ENCODE results near the gene SOX3.

The SOX3 gene

GRCh38 chrX:140504371-140505324 is at the start of gene SOX3:
TSS of gene SOX3 (minus strand) at chrX:140505069. CDS start at chrX:140505060, 9 bp downstream.
- no peak for DNase-seq (ENCODE audit: low spot score)

- DNase-seq (ENCODE audit: low spot score) = no peak
Measured at GRCh38 chrX:140548985-140549384, 44.1 kb upstream of the SOX3 start.

- DNase-seq (ENCODE audit: low spot score) = peak; percentile 25
Measured at GRCh38 chrX:140526171-140526570, 21.3 kb upstream of the SOX3 start.

GRCh38 chrX:140525448-140525847 is 20.6 kb upstream of the SOX3 start:
- peak; percentile 53 for DNase-seq (ENCODE audit: low spot score)

GRCh38 chrX:140524556-140524955 is 19.7 kb upstream of the SOX3 start:
- peak; percentile 62 for DNase-seq (ENCODE audit: low spot score)

GRCh38 chrX:140521393-140521792 is 16.5 kb upstream of the SOX3 start:
- no peak for DNase-seq (ENCODE audit: low spot score)

- no peak for DNase-seq (ENCODE audit: low spot score)
Measured at GRCh38 chrX:140514554-140514953, 9.7 kb upstream of the SOX3 start.

GRCh38 chrX:140510895-140511295 is 6.0 kb upstream of the SOX3 start:
- DNase-seq (ENCODE audit: low spot score) = no peak

GRCh38 chrX:140510306-140510676 is 5.4 kb upstream of the SOX3 start:
- DNase-seq (ENCODE audit: low spot score) = no peak

- no peak for DNase-seq (ENCODE audit: low spot score)
Measured at GRCh38 chrX:140509468-140510305, 4.8 kb upstream of the SOX3 start.

GRCh38 chrX:140508958-140509357 is 4.1 kb upstream of the SOX3 start:
- no peak for DNase-seq (ENCODE audit: low spot score)

- peak; percentile 22 for DNase-seq (ENCODE audit: low spot score)
Measured at GRCh38 chrX:140507982-140508305, 3.1 kb upstream of the SOX3 start.

GRCh38 chrX:140507223-140507981 is 2.5 kb upstream of the SOX3 start:
- no peak for DNase-seq (ENCODE audit: low spot score)

GRCh38 chrX:140505421-140506337 is 810 bp upstream of the SOX3 start:
- DNase-seq (ENCODE audit: low spot score) = no peak

GRCh38 chrX:140503714-140504351 is 1.0 kb downstream of the SOX3 start:
- DNase-seq (ENCODE audit: low spot score) = peak; percentile 29

GRCh38 chrX:140503238-140503601 is 1.6 kb downstream of the SOX3 start:
- DNase-seq (ENCODE audit: low spot score) = no peak

GRCh38 chrX:140502491-140503237 is 2.2 kb downstream of the SOX3 start:
- DNase-seq (ENCODE audit: low spot score) = no peak

- no peak for DNase-seq (ENCODE audit: low spot score)
Measured at GRCh38 chrX:140501940-140502468, 2.9 kb downstream of the SOX3 start.

GRCh38 chrX:140501321-140501720 is 3.5 kb downstream of the SOX3 start:
- no peak for DNase-seq (ENCODE audit: low spot score)

- no peak for DNase-seq (ENCODE audit: low spot score)
Measured at GRCh38 chrX:140500441-140500840, 4.4 kb downstream of the SOX3 start.
